Hippocampal formation (tissue), 2 donors: ENCODE measurements around the gene ACCS.

ENCODE experiments used
- DNase-seq, 2 donors: peaks; one replicate each; lab custom pipeline; 2025; lab: John Stamatoyannopoulos, UW

Gene ACCS

DNA sequence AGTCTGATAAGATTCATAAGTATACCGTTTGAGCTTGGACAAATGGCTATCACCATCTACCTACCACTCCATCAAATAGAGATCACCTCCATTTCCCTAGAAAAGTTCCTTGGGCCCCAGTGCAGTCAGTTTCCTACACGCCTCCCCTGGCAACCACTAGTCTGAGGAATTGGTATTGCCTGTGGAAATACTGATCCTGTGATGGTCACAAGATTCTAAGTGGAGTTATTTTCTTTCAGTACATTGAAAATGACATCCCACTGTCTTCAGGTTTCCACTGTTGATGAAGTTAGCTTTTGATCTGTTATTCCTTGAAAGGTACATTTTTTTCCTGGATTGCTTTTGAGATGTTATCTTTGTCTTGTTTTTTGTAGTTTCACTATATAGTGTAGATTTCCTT is 22.9 kb upstream of the ACCS start:
- DNase-seq: no peak

DNA sequence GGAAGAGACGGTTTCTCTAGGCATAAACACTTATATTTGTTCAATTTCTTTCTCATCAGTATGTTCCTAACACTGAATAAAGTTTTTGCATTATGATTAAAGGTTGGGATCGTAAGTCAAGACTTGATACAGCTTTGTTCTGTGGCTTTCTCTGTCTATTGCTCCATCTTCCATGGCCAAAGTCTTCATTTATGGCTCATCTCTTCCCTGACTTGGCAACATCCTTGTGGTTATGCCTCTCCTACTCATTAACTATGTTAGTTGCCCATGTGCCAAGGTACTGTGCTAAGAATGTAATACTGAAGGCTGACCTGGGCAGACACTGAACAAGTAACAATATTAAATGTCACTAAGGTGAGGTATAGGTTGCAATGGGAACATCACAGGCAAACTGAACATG is 19.9 kb upstream of the ACCS start:
- no peak for DNase-seq

DNA sequence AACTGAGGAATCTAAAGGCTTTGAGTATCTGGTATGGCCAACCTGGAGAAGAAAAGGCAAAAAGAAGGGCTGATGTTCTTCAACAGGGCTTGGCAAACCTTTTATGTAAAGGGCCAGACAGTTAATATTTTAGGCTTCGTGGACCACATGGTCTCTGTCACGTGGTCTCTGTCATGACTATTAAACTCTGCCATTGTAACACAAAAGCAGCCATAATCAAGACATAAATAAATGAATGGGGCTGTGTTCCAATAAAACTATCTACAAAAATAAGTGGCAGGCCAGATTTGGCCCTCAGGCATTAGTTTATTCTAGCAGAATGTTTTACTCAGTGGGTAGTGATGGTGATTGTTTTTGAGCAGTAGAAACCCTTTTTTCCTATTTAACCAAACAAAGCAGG is 18.8 kb upstream of the ACCS start:
- no peak for DNase-seq

DNA sequence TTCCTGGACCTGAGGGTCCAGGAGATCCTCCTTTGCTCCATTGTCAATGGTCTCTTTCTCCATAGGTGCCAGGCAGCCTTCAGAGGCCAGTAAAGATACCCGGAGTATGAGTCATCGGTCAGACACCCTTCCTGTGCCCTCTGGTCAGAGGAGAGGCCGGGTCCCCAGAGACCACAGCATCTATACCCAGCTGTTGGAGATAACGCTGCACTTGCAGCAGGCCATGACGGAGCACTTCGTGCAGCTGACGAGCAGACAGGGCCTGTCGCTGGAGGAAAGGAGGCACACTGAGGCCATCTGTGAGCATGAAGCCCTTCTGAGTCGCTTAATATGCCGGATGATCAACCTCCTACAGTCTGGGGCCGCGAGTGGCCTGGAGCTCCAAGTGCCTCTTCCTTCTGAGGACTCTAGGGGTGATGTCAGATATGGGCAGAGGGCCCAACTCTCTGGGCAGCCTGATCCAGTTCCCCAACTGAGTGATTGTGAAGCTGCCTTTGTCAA is 18.1 kb upstream of the ACCS start, which contains the start of gene ACCSL:
ACCSL (plus strand) TSS at position 51 of the 501 bp plus-strand sequence; CDS start at position 107, 56 bp downstream.
- peak in 1 of 2 donors; percentile 4 for DNase-seq

DNA sequence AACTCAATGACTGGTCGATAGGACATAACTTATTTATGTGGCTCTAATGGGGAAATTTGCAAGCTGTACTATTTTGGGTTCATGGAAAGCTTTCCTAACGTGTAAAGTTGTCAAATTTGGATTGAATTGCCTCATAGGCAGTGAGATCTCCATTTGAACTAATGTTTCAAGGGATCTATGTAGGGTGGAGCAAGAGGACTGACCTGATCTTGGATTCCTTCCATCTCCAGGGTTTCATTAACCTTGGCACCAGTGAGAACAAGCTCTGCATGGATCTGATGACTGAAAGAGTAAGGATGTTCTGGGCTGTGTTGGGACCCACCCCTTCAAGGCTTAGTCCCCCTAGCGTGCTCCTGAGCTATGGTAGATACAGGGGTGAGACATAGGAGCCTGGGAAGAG is 16.2 kb upstream of the ACCS start:
- no peak for DNase-seq

DNA sequence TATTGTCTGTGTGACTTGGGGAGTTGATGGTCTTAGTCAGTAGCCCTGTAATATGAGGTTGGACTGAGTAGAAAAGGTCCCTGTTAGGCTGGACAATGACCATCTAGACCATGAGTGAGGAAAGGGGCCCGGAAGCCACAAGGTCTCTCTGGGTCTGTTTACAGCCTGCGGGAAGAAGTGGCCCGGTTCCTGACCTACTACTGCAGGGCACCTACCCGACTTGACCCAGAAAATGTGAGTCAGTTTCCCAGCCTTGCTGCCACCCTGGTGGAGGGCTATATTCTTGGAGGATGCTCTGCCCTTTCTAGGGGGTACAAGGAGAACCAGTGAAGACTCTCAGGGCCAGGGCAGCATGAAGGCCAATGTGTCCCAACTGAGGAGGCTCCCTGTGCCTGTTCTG is 14.9 kb upstream of the ACCS start:
- no peak for DNase-seq

DNA sequence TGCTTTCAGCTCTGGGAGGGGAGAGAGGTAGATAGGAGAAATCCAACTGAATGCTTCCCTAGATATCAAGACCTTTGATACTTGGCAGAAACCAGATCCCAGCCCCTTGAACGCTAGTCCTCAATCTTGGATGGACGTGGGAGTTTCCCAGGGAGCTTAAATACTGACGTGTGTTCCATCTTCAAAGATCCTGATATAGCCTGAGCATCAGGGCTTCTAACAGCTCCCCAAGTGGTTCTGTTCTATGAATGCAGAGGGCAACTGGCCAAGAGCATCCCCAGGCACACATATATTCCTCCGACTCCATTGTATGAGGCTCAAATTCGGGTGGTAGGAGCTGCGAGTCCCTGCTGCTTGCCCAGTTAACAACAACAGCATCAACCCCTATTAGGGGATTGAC is 8.7 kb upstream of the ACCS start:
- DNase-seq: no peak

DNA sequence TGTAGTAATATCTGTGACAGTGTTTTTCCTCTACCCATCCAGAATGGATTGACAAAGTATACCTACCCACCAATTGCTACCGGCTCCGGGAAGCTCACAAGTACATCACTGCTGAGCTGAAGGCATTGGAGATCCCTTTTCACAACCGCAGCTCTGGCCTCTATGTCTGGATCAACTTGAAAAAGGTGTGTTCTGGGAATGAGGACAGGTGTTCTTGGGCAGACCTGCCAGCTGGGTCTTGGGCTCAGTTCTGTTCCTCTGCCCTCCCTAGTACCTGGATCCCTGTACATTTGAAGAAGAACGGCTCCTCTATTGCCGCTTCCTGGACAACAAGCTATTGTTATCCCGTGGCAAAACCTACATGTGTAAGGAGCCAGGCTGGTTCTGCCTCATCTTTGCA is 7.8 kb upstream of the ACCS start:
- DNase-seq: no peak

DNA sequence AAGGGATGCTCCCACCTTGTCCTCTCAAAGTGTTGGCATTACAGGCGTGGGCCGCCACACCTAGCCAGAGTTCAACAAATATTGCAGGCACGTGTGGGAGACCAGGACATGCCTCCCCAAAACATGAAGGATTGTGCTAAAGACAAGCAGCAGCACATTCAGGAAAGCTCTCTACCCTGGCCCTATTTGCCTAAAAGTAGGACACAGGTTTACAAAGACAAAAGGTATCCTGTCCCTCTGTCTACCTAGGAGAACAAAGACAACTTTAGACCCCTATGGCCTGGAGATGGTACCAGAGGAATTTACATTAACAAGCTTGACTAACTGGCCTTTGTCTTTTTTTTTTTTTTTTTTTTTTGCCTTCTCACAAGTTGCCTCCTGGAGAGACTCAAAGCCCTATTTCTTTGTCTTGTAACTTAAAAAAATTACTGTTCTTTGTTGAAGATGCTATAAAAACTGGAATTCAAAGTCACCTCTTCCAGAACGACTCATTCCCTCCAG is 859 bp upstream of the ACCS start:
- DNase-seq: no peak

DNA sequence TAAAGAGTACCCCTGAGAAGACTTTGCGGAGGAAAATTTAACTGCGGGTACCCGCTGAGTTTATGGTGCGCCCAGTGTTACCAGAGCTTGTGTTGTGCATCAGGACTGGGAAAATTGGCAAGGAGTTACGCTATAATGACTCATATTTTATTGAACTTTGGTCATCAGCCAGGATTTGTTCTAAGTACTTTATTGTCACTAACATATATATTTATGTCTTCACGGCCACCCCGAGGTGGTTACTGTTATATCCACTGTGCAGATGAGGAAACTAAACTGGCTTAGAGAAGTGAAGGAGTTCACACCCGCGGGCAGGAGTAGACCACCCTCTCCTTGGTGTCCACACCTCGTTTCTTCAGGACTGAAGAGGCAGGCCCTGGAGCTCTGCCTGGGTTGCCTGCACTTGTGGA is 667 bp downstream of the ACCS start:
- no peak for DNase-seq

DNA sequence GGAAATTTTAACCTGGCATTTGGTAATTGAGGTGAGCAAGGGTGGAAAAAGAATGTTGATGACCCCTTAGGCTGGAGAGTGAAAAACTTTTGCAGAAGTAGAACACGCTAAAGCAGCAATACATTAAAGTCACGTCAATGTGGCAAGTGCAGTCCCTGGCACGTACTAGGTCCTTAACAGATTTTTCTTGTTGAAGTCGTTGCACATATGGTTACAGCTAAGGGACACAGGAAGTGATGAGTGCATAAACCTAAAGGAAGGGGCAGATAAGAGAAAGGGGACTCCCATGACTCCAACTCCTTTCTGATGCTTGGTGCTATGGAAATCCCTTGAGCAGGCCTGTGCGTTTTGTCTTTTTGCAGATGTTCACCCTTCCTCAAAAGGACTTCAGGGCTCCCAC is 1.2 kb downstream of the ACCS start:
- DNase-seq: no peak

DNA sequence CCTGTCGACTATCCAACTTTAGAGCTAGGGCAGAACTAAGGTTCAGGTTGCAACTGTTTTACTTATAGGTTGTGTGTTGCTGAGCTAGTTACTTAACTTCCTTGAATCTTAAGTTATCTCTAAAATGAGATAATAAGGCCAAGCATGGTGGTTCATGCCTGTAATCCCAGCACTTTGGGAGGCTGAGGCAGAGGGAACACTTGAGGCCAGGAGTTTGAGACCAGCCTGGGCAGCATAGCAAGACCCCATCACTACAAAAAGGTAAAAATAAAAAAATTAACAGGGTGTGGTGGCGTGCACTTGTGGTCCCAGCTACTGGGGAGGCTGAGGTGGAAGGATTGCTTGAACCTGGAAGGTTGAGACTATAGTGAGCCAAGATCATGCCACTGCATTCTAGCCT is 2.1 kb downstream of the ACCS start:
- no peak for DNase-seq

DNA sequence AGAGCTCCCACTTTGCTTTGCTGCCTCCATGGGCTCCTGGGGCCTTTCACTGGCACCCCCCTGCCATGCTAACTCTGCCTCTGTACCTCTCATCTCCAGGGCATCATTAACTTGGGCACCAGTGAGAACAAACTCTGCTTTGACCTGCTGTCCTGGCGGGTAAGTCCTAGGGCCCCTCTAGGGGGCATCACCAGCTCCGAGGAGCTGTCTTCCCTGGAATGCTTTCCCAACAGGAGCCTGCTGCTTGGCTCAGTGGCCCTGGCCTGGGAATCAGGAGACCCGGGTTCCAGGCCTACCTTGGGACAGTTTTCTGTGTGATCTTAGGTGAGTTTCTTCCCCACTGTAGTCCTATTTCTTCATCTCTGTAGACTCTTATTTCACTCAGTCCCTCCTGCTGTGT is 5.1 kb downstream of the ACCS start:
- DNase-seq: no peak

DNA sequence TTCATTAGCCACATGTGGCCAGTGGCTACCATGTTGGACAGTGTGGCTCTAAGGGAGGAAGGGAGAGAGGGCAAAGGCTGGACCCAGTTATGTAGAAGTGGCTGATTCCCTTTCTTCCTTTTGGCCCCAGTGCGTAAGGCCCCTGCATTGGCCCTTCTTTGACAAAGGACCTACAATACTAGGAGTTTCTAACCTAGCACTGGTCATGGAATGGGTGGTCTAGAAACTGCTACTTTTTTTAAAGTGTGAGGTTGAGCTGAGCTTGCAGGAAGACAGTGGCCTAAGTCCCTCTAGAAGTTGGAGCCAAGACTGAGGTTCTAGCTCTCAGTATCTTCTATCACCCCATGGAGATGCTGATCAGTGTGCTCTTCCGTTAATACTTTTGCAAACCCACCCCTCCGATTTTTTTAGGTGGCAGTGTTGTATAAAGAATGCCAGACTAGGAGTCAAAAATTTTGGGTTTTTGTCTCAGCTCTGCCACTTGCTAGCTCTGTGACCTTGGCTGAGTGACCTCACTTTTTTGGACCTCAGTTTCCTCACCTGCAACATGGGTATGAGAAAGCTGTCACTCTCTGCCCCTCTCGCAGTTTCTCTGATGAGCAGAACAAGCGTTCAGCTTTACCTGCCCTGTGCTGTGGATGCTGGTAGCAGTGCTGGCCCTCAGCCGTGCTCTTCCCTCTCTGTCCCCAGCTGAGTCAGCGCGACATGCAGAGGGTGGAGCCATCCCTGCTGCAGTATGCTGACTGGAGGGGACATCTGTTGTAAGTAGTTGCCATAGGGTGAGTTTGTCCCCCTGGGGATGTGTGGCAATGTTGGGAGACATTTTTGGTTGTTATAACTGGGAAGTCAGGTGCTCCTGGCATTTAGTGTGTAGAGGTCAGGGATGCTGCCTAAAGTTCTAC is 6.9 kb downstream of the ACCS start:
- DNase-seq: no peak

DNA sequence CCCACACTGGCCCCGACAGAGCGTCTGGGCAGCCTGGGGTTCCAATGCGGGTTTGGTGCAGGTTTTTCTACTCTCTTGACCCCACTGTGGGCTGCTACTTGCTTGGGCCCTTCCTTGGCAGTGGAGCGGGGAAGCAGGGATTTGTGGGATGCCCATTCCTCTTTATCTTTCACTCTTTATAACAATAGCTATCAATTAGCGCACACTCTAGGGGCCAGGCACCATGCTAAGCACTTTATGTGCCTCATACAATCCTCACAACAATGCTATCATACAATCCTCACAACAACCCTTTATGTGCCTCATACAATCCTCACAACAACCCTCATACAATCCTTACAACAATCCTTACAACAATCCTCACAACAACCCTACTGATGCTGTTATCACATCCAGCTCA is 12.7 kb downstream of the ACCS start:
- no peak for DNase-seq

DNA sequence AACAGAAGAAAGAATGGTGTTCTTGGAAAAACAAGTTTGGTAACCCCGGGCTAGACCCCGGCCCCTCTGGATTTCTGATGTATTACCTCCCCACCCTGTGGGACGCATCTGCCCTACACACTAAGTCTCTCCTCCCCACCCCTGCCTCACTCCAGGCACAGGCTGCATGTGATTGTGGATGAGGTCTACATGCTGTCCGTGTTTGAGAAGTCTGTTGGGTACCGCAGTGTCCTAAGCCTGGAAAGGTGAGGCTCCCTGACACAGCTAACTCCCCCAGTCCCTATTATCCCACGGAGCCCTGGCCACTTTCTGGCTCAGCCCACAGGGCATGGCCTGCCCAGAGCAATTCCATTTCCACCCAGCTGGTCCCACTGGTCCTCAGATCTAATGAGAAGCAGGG is 13.3 kb downstream of the ACCS start:
- DNase-seq: no peak

DNA sequence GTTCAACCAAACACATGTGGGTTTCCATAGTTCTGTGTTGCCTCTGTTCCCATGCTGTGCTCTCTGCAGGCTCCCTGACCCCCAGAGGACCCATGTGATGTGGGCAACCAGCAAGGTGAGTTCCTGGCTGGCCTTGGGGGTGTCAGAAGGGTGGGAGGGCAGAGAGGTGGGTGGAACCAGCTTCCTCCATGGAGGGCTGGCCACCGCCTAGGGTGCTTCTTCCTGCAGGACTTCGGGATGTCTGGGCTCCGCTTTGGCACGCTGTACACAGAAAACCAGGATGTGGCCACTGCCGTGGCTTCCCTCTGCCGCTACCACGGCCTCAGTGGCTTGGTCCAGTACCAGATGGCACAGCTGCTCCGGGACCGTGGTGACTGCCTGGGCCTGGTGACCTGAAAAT is 14.9 kb downstream of the ACCS start:
- DNase-seq: no peak

DNA sequence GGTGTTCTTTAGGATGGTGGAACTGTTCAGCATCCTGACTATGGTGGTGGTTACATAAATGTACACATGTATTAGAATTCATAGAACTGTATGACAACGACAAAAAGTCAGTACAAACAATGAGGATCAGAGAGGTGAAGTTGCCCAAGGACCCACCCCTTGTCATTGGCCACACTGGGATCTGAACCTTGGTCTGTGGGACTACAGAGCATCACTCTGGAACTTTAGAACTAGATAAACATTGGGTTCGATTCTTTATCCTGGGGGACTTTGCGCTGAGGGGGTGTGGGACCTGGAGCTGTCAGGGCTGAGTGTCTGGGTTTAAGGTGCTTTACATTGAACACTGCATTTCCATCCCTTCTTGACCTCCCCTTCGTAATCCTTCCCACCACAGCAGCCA is 16.6 kb downstream of the ACCS start:
- DNase-seq: no peak

DNA sequence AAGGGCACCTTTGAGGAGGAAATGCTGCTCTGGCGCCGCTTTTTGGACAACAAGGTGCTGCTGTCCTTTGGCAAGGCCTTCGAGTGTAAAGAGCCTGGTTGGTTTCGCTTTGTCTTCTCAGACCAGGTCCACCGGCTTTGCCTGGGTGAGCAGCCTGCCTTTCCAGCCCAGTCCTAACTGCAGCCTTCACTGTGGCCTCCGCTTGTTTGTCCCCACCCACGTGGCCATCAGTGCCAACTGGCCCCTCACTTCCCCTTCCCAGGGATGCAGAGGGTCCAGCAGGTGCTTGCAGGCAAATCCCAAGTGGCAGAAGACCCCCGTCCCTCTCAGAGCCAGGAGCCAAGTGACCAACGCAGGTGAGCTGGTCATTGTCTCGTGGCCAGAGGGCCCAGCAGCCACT is 17.4 kb downstream of the ACCS start:
- no peak for DNase-seq

DNA sequence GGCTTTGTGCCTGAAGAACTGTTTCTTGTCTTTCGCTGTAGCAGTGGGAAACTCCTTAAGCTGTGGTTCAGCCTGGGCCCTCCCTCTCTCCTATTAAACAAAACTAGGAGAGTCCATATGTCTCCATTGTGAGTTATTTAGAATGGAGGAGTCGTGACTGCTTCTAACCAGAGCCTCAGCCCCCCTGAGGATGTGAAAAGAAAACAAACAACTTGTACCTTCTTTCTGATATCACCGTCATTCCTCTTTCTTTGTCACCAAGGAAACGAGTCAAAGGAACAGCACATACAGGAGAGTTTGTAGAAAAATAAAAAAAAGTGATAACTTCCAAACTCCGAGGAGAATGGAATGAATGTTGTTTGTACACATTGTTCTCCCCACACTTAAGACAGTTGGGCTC is 17.8 kb downstream of the ACCS start:
- no peak for DNase-seq

DNA sequence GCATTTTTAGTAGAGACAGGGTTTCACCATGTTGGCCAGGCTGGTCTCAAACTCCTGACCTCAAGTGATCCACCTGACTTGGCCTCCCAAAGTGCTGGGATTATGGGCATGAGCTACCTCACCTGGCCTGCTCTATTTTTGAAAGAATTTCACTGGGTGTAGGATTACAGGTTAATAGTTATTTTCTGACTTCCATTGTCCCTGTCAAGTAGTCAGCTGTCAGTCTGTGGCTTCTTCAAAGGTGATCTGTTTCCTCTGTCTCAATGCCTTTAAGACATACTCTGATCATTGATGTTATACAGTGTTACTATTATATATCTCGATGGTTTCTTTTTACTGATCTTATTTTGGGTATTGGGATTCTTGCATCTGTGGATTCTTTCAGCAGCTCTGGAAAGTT is 19.3 kb downstream of the ACCS start:
- no peak for DNase-seq

DNA sequence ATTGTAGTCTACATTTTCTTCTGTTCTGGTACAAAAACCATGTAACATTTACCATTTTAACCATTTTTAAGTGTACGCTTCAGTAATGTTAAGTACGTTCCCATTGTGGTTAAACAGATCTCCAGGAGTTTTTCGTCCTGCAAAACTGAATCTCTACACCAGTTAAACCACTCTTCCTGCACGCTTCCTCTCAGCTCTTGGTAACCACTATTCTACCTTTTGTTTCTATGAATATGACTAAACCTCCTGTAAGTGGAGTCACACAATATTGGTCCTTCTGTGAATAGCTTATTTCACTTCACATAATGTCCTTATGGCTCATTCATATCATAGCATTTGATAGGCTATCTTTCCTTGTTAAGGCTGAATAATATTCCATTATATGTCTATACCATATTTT is 22.3 kb downstream of the ACCS start:
- no peak for DNase-seq

DNA sequence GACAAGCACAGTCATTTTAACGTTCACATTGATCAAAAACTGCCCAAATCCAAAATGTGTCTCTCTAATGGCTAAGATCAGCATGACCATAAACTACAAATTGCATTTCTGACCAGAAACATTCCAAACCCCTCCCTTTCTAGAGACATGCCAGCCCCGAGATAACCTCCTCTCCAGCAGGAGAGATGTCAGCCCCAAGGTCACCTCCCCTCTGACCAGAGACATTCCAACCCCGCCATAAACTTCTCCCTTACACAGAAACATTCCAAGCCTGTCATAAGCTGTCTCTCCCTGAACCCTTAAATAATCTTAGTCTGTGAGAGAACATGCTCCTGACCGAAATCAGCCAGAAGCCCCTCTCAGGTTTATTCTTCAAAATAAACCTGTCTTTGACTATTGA is 22.8 kb downstream of the ACCS start:
- DNase-seq: no peak

DNA sequence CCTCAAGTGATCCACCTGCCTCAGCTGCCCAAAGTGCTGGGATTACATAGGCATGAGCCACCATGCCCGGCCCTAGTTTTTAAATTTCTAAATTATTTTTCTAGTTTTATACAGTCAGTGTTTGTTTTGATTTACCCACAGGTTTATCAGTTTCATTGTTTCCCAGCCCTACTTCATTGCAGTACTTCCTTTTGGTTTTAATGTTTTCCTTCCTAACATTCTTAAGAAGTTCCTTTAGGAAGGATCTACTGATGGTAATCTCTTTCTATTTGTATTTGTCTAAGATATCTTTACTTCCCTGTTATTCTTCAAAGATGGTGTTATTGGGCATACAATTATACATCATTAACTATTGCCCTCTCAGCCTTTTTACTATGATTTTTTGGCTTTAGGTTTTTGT is 24.5 kb downstream of the ACCS start:
- DNase-seq: no peak
